Osteocyte (in vitro differentiated cells): ENCODE measurements around the gene IZUMO1. TPM values are rescaled to one million over a fixed set of nuclear protein-coding genes. Genes with fewer than 3 reads are reported as not detected.
"Not testable (repeated sequence)": the region's sequence is repeated elsewhere in the genome, so short reads cannot be mapped to it uniquely, and the experiment has no call there.

Experiments used
- DNase-seq: peaks from one replicate; pipeline ENCODE4 v3.0.0; 2021; ENCODE audit warnings: mixed read lengths; ENCODE audit not compliant: unreplicated experiment; ENCODE audit errors: extremely low spot score
- H3K27ac Mint-ChIP-seq: one replicate; pipeline ENCODE4 v1.8.0; 2021; ENCODE audit warnings: mild to moderate bottlenecking, mixed read lengths; ENCODE audit not compliant: unreplicated experiment
- H3K27me3 Mint-ChIP-seq: one replicate; pipeline ENCODE4 v1.8.0; 2021; ENCODE audit warnings: mixed read lengths; ENCODE audit not compliant: unreplicated experiment
- H3K36me3 Mint-ChIP-seq: one replicate; pipeline ENCODE4 v1.8.0; 2021; ENCODE audit warnings: mixed read lengths; ENCODE audit not compliant: unreplicated experiment
- H3K4me1 Mint-ChIP-seq: one replicate; pipeline ENCODE4 v1.8.0; 2021; ENCODE audit warnings: mixed read lengths; ENCODE audit not compliant: unreplicated experiment
- H3K4me3 Mint-ChIP-seq: one replicate; pipeline ENCODE4 v1.8.0; 2021; ENCODE audit warnings: mild to moderate bottlenecking, moderate library complexity, mixed read lengths; ENCODE audit not compliant: unreplicated experiment
- H3K9me3 Mint-ChIP-seq: one replicate; pipeline ENCODE4 v1.8.0; 2021; ENCODE audit warnings: mixed read lengths; ENCODE audit not compliant: unreplicated experiment
- total RNA-seq: library from RNA; stranded (reverse); gene quantifications from 2 replicates; pipeline ENCODE4 v1.2.1, GENCODE V29; 2021
- TF ChIP-seq, protein P1 (sequence below): fragments of 200-600 bp; sonication (generic); IDR thresholded peaks from 2 replicates; pipeline ENCODE4 v1.5.0; 2021; ENCODE audit warnings: antibody characterized with exemption, mild to moderate bottlenecking, moderate library complexity

IZUMO1 gene
- total RNA-seq, 1 donor from 2014 or later, result not detected

DNA sequence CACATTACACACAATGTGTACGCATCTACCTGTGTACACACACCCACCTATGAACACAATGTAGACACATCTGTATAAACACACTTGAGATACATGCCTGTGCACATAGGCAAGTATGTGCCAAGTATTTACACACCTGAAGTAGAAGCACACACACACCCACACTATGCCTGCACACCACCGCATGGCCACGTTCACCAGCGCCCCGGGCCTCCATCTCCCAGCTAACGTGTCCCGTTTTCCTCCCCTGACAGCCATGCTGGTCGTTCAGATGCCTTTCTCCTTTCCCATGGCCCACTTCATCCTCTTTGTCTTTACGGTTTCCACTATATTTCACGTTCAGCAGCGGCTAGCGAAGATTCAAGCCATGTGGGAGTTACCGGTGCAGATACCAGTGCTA is 44.0 kb downstream of the IZUMO1 start:
- H3K4me3 Mint-ChIP-seq, result no peak overlapping the region
- H3K9me3 Mint-ChIP-seq, result no peaks in the 10 kb centered on the region
- TF ChIP-seq, protein P1, sequence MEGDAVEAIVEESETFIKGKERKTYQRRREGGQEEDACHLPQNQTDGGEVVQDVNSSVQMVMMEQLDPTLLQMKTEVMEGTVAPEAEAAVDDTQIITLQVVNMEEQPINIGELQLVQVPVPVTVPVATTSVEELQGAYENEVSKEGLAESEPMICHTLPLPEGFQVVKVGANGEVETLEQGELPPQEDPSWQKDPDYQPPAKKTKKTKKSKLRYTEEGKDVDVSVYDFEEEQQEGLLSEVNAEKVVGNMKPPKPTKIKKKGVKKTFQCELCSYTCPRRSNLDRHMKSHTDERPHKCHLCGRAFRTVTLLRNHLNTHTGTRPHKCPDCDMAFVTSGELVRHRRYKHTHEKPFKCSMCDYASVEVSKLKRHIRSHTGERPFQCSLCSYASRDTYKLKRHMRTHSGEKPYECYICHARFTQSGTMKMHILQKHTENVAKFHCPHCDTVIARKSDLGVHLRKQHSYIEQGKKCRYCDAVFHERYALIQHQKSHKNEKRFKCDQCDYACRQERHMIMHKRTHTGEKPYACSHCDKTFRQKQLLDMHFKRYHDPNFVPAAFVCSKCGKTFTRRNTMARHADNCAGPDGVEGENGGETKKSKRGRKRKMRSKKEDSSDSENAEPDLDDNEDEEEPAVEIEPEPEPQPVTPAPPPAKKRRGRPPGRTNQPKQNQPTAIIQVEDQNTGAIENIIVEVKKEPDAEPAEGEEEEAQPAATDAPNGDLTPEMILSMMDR, result no peak
- DNase-seq, result no peak
- H3K27ac Mint-ChIP-seq, result no peak overlapping the region
- H3K27me3 Mint-ChIP-seq, result peaks cover 2% of the 10 kb centered on the region
- H3K4me1 Mint-ChIP-seq, result peaks cover 4% of the 10 kb centered on the region
- H3K36me3 Mint-ChIP-seq, result peaks cover 2% of the 10 kb centered on the region

DNA sequence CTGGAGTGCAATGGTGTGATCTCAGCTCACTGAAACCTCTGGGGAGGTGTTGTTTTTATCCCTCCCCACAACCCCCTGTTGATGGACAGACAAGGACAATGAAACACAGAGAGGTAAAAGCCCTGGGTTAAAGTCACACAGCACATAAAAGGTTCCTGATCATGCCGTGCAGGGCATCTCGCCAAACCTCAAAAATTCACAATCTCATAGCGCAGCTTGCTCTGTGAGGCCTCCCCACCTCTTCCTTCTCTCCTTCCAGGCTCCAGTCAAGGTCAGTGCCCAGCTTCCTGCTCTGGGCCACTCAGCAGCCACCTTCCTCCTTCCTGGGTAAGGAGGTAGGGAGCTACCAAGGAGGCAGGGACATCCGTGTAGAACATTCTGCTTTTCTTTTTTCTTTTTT is 48.7 kb downstream of the IZUMO1 start:
- peaks cover 13% of the 10 kb centered on the region for H3K4me1 Mint-ChIP-seq
- H3K36me3 Mint-ChIP-seq, result peaks cover 2% of the 10 kb centered on the region
- H3K4me3 Mint-ChIP-seq, result no peak overlapping the region
- no peak overlapping the region for H3K27ac Mint-ChIP-seq
- DNase-seq, result no peak
- no peaks in the 10 kb centered on the region for H3K9me3 Mint-ChIP-seq
- H3K27me3 Mint-ChIP-seq, result peaks cover 7% of the 10 kb centered on the region
- TF ChIP-seq, protein P1, result no peak

GRCh38 chr19:48696353-48697010 is 50.2 kb downstream of the IZUMO1 start:
- Mint-ChIP-seq H3K27me3 (peaks cover 7% of the 10 kb centered on the region), H3K4me1 (peaks cover 13% of the 10 kb centered on the region), H3K9me3 (no peaks in the 10 kb centered on the region), H3K27ac (peak overlapping the region; percentile 9), H3K36me3 (no peaks in the 10 kb centered on the region), H3K4me3 (peak overlapping the region; percentile 47)
- no peak for DNase-seq
- TF ChIP-seq, protein P1, result no peak

DNA sequence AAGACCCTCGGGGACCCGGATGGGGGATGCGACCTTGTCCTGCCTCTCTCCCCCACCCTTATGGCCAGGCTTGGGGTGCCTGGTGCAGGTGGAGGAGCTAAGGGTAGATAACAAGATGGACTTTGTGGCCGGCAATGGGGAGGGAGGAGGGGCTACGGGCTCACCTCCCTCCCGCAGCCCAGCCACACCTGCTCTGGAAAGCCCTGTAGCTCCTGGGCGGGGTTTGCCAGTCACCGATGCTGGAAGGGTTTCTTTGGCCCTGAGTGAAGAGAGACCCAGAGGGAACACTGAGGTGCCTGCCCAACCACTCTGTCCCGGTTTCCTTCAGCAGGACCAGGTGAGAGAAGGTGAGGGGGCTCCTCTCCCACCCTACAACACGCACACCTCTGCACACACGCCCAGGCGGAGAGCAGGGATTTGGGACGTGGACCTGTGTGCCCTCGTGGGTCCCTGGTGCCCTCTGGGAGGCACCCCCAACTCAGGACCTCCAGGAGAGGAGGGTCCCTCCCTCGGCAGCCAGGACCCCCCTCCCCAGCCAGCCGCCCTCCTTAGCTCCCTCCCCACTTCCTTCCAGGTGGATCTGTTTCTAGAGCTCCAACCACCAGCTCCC is 50.9 kb downstream of the IZUMO1 start, which contains the start of gene FUT2:
TSS of gene FUT2 (plus strand) at position 229 of the 610 bp plus-strand sequence. CDS start 6,986 bp downstream, outside the sequence.
- Mint-ChIP-seq H3K9me3 (no peaks in the 10 kb centered on the region), H3K27ac (peak within 1 kb of the TSS; percentile 9), H3K36me3 (no peaks in the 10 kb centered on the region), H3K4me1 (peaks cover 13% of the 10 kb centered on the region), H3K27me3 (peaks cover 7% of the 10 kb centered on the region), H3K4me3 (peak within 1 kb of the TSS; percentile 47)
- DNase-seq, result no peak
- TF ChIP-seq, protein P1, result no peak

GRCh38 chr19:48693629-48694028 is 53.1 kb downstream of the IZUMO1 start:
- not testable (repeated sequence) for H3K27ac Mint-ChIP-seq, H3K9me3 Mint-ChIP-seq

More at GRCh38 chr19:48693629-48694028, 53.1 kb downstream of the IZUMO1 start:
- not testable (repeated sequence) for H3K27me3 Mint-ChIP-seq, H3K4me3 Mint-ChIP-seq, DNase-seq, H3K36me3 Mint-ChIP-seq
- peaks cover 13% of the 10 kb centered on the region for H3K4me1 Mint-ChIP-seq

Other genes starting within 250 kb of the IZUMO1 start
- gene LMTK3, start 235.1 kb downstream of the IZUMO1 start, total RNA-seq, result 0.32 and 0.39 TPM in 2 replicates
- not detected in 2 replicates for gene SULT2B1, start 194.7 kb downstream of the IZUMO1 start, total RNA-seq
- gene SPACA4, start 140.2 kb downstream of the IZUMO1 start, total RNA-seq, result not detected in 2 replicates
- 1.1 and 1.3 TPM in 2 replicates for gene FAM83E, start 131.8 kb downstream of the IZUMO1 start, total RNA-seq
- gene RPL18, start 127.7 kb downstream of the IZUMO1 start, total RNA-seq, result 1,287 and 1,310 TPM in 2 replicates
- 34.4 and 34.7 TPM in 2 replicates for gene SPHK2, start 127.4 kb downstream of the IZUMO1 start, total RNA-seq
- 18.5 and 20.3 TPM in 2 replicates for gene DBP, start 109.5 kb downstream of the IZUMO1 start, total RNA-seq
- 34.2 and 40.7 TPM in 2 replicates for gene CA11, start 100.7 kb downstream of the IZUMO1 start, total RNA-seq
- 1.3 and 1.7 TPM in 2 replicates for gene NTN5, start 73.9 kb downstream of the IZUMO1 start, total RNA-seq
- gene FUT2, start 50.9 kb downstream of the IZUMO1 start, total RNA-seq, result not detected in 2 replicates
- 1.3 and 1.8 TPM in 2 replicates for gene MAMSTR, start 27.2 kb downstream of the IZUMO1 start, total RNA-seq
- 0.43 and 0.57 TPM in 2 replicates for gene RASIP1, start 6.3 kb downstream of the IZUMO1 start, total RNA-seq
- gene FUT1, start 5.7 kb upstream of the IZUMO1 start, total RNA-seq, result 0.11 TPM in 1 of 2 replicates, not detected in the other
- gene FGF21, start 8.6 kb upstream of the IZUMO1 start, total RNA-seq, result not detected in 2 replicates
- gene BCAT2, start 64.1 kb upstream of the IZUMO1 start, total RNA-seq, result 48.5 and 50.5 TPM in 2 replicates
- 23.9 and 29.1 TPM in 2 replicates for gene HSD17B14, start 89.6 kb upstream of the IZUMO1 start, total RNA-seq
- gene PLEKHA4, start 121.7 kb upstream of the IZUMO1 start, total RNA-seq, result 31.0 and 40.0 TPM in 2 replicates
- gene PPP1R15A, start 125.5 kb upstream of the IZUMO1 start, total RNA-seq, result 96.5 and 118 TPM in 2 replicates
- gene TULP2, start 151.8 kb upstream of the IZUMO1 start, total RNA-seq, result not detected in 2 replicates
- 260 and 264 TPM in 2 replicates for gene NUCB1, start 153.4 kb upstream of the IZUMO1 start, total RNA-seq
- gene DHDH, start 186.8 kb upstream of the IZUMO1 start, total RNA-seq, result 0.67 TPM in 1 of 2 replicates, not detected in the other
- gene BAX, start 208.0 kb upstream of the IZUMO1 start, total RNA-seq, result 154 and 172 TPM in 2 replicates
- 2,724 and 2,792 TPM in 2 replicates for gene FTL, start 218.4 kb upstream of the IZUMO1 start, total RNA-seq
- gene GYS1, start 246.4 kb upstream of the IZUMO1 start, total RNA-seq, result 37.6 and 42.2 TPM in 2 replicates
- 61.2 and 64.2 TPM in 2 replicates for gene RUVBL2, start 247.0 kb upstream of the IZUMO1 start, total RNA-seq